Kasumi-1 (cell line): ENCODE results near the gene ASAH2.
"Not testable (repeated sequence)": the region's sequence is repeated elsewhere in the genome, so short reads cannot be mapped to it uniquely, and the experiment has no call there.

ENCODE experiments used
- DNase-seq, 2 experiments: peaks; one replicate each; lab custom pipeline; 2025; lab: John Stamatoyannopoulos, UW

Gene ASAH2

GRCh38 chr10:50251394-50251793 lies at the start of gene ASAH2:
TSS of gene ASAH2 (minus strand) at chr10:50251516. CDS start at chr10:50248610, 2,906 bp downstream.
- DNase-seq: no peak

GRCh38 chr10:50299948-50300669 lies 48.8 kb upstream of the ASAH2 start:
- no peak for DNase-seq

DNA sequence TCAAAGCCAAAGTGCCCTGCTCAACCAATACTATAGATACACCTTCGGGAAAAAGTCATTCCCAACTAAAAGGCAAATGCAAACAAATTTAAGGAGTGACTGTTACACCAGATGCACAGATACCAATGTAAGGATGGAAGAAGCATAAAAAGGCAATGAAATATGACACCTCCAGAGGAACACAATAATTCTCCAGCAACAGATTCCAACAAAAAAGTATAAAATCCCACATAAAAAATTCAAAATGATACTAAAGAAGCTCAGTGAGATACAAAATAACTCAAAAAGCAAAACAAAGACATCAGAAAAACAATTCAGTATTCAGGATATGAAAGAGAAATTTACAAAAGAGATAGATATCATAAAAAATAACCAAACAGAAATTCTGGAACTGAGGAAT lies 44.1 kb upstream of the ASAH2 start:
- no peak for DNase-seq

GRCh38 chr10:50294582-50294981 lies 43.3 kb upstream of the ASAH2 start:
- DNase-seq: no peak

DNA sequence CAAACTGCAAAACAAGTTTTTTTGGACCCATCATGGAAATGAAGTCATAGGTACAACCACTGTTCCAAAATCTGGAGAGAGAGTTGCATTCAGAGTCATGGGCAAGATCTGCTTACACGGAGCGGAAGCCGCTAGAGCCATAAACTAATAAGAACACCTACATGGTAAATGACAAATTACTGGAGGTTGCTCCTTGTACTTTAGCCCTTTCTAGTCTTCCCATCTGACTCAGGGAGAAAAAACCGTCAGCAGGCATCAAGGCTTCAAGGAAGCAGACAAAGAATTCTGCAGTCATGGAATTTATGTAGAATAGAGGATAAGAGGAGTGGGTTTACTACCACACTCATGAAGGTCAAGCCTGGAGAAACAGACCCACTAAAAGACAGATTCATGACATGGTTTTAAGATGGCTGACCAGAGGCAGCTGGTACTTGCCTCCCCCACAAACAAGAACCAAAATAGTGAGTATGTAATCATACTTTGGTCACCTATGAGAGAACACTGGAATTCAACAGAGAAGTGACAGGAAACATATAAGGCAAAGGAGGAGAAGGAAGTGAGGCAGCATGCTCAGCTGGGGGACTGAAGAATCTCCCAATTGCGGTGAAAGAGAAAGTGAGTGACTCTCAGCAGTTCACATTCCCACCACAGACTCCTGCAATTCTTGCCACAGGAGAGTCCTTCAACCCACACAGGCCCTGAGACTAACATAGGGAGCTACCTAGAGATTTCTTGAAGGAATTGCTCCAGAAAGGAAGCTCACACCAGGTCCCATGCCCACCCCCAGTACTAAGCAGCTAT lies 42.4 kb upstream of the ASAH2 start:
- DNase-seq: peak; percentile 26 to 28

DNA sequence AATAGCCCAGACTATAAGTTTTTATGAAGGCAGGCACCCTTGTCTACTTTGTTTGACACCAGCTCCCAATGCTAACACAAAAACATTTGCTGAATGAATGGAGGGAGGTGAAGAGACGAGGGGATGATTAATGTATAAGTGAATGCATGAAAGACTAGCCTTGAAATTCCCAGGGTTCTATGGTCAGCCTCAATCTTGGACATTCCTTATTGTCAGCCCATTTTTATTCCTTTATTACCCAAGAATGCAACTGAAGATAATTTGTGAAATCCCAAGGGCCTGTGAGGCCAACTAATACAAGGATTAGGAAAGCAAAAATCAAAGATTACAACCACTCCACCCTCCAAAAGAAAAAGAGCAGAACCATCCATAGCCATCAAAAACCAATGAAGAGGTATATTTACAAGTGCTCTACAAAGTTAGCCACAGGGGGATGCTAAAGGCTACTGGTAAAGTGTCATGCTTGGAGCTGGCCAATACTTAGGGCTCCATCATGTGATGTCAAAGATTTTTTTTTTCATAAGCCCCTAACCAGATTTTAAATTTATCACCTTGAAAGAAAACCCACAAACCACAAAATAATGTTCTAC lies 40.0 kb upstream of the ASAH2 start:
- DNase-seq: no peak

GRCh38 chr10:50289196-50289595 lies 37.9 kb upstream of the ASAH2 start:
- DNase-seq: no peak

- no peak for DNase-seq
These were observed 35.9 kb upstream of the ASAH2 start for GRCh38 chr10:50286996-50287803.

DNA sequence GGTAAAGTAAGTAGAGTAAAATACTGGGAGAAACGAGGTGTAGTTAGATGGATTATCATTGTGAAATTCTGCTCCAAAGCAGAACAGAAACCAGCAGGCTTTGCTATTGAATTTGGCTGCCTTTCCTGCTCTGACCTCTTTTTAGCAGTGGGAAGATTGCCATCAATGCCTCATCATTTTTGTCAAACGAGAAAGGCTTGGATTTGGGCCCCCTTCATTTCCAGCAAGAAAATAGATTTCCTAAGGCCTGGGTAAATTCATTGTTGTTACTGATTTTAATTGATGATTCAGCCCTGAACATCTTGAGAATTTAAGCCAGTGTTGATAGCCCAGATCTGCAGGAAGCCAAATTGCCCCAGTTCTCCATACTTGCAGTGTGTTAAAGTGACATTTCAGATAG lies 35.2 kb upstream of the ASAH2 start:
- DNase-seq: no peak

- no peak for DNase-seq
These were observed 30.7 kb upstream of the ASAH2 start for GRCh38 chr10:50281967-50282522.

- DNase-seq: no peak
These were observed 30.1 kb upstream of the ASAH2 start for GRCh38 chr10:50281210-50281966.

- DNase-seq: no peak
These were observed 28.9 kb upstream of the ASAH2 start for GRCh38 chr10:50280049-50280841.

GRCh38 chr10:50279489-50279888 lies 28.2 kb upstream of the ASAH2 start:
- no peak for DNase-seq

DNA sequence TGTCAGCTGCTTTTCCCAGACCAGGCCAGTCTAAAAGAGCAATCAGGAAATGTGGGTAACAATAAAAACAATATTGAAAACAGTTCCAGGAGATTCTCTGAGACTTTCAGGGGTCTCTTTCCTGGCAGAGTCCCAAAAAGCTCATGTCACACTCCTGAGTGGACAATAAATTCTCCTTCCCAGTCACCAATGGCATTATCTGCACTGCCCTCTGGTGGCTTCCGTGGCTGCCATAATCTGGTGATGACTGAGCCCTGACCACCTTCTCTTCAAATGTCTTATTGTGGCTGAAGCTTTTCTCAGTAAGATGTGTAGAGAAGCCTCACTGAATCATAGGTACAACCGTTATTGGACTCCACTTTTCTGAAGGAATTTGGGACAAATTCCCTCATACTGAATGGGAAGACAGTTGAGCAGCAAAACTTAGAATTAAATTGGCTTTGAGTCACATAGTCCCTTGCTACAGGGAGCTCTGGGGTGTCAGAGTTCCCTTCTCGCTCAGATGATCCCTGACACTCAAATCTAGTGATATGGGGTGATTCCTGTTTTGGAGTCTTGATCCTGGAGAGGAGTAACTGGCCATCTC lies 24.4 kb upstream of the ASAH2 start:
- peak; percentile 39 to 56 for DNase-seq

- DNase-seq: no peak
These were observed 21.2 kb upstream of the ASAH2 start for GRCh38 chr10:50272531-50272930.

DNA sequence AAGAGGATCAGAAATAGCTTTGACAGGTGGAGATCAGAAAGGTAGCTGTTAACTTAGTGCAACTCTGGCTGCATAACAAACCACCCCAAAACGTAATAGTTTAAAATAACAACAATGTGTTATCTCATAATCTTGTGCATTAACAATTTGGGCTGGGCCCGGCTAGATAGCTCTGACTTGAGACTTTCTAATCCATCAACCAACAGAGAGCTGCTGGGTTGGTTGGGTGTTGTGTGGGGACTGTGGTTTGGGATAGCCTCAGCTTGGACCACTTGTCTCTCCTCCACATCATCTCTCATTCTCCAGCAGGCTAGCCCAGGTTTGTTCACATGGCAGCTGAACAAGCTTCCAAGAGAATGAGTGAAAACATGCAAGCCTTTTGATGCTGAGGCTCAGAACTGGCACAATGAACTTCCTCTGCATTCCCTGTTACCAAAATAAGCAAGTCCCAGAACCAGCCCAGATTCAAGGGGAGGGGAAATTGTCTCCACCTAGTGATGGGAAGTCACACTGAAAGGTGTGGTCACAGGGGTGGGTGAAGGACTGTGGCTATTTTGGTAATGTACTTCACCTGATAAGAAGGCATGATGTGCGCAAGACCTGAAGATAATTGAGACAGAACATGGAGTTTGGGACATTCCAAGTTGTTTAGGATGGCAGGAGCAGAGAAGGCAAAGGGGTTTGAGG lies 20.4 kb upstream of the ASAH2 start:
- no peak for DNase-seq

- not testable (repeated sequence) for DNase-seq
These were observed 16.6 kb upstream of the ASAH2 start for GRCh38 chr10:50267877-50268276.

- DNase-seq: not testable (repeated sequence)
These were observed 11.3 kb upstream of the ASAH2 start for GRCh38 chr10:50262625-50263024.

DNA sequence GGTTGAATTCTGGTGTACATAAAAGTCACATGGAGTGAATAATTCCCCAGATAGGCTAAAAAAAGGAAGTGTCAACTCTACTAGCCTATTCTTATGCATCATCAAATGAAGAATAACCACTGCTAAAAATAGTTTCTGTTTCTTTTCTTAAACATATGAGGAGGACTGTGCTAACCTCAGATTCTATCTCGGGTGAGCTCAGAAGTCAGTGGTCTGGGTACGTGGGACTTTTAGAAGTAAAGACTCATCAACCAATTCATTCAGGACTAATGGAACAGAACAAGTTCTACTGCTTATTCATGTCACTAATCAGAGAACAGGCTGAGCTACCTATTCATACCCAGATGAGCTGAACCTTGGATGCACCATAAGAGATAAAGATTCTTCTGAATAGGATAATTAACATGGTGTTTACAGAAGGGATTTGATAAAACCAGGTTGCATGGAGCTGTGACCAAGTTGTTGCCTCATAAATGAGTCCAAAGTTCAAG lies 9.5 kb upstream of the ASAH2 start:
- peak; percentile 79 to 91 for DNase-seq
